H54 (cell line): ENCODE data around the gene PRR15L.
"Not testable (repeated sequence)": the region's sequence is repeated elsewhere in the genome, so short reads cannot be mapped to it uniquely, and the experiment has no call there.

Experiments used
- DNase-seq: peaks from one replicate; pipeline ENCODE4 v3.0.0; 2011; ENCODE audit warnings: low spot score, mixed read lengths; ENCODE audit not compliant: insufficient read length
- FAIRE-seq: peaks from 3 replicates; lab custom pipeline; 2011; peaks lifted over from hg19 to GRCh38; lab: Jason Lieb, UNC
- POLR2A ChIP-seq: IDR thresholded peaks from 2 replicates; pipeline ENCODE4 v1.6.1; 2011; ENCODE audit warnings: low read depth, mild to moderate bottlenecking, low read length

PRR15L gene, protein sequence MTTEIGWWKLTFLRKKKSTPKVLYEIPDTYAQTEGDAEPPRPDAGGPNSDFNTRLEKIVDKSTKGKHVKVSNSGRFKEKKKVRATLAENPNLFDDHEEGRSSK

GRCh38 chr17:47957591-47958490 is at the start of gene PRR15L:
Gene PRR15L (minus strand): TSS chr17:47957883. CDS start chr17:47953234, 4,649 bp downstream.
- no peak for FAIRE-seq
- no peak for DNase-seq
- TF ChIP-seq POLR2A = no peak

- FAIRE-seq (no peak), DNase-seq (no peak)
- TF ChIP-seq POLR2A = no peak
Observed at GRCh38 chr17:48006936-48007709, 49.4 kb upstream of the PRR15L start.

- FAIRE-seq (no peak), DNase-seq (no peak)
- TF ChIP-seq POLR2A = no peak
Observed at GRCh38 chr17:48004983-48005382, 47.3 kb upstream of the PRR15L start.

DNA sequence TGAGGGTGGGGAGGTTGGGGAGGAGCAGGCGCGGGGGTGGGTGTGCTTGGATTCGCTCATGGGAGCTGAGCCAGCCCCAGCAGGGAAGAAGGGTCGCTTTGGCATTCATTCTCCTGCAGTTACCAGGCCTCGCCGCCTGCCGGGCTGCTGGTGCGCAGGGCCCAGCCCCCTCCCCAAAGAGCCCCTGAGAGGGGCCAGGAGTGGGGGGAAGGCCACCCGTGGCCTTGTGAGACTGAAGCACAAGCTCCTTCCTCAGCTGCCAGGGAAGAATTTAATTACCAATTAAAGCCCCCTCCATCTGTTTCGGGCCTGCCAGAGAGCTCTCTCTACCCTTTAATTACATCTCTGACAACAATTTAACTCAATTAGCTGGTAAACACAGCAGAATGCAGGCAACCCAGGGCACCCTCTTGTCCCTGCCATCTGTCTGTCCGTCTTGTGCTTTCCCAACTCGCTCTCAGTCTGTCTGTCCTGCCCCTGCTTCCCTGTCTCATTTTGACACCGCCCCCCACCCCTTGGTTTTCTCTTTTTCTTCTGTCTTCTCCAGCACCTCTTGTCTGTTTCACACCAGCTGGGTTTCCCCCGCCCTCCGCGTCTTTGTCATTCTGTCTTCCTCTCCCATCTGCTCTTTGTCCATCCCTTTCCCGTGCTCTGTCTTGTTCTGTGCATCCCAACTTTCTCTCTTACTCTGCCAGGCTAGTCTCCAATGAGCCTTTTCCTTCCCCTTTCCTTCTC is 45.9 kb upstream of the PRR15L start:
- DNase-seq (no peak), FAIRE-seq (no peak)
- TF ChIP-seq POLR2A = no peak

DNA sequence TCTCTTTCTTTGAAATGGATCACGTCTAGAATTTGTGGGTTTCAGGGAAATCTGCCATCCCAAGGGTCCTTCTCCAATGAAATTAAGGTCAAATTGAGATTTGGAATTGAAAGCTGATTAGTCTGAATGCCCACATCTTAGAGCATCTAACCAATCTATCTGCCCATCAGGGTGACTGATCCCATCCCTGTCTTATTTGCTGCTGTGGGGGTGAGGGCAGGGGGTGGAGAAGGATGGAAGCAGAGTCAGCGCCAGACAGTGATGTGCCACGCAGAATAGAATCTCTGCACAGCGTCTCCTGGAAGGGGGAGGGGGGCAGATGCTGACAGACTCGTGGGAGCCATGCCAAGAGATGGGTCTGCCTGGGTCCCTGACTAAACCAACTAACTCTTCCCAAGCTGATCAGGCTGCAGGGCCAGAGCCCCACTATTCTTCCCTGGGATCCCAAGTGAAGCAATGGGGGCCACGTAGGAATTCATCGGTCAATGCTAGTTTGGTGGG is 45.3 kb upstream of the PRR15L start:
- no peak for FAIRE-seq
- DNase-seq = no peak
- no peak for TF ChIP-seq POLR2A

GRCh38 chr17:48002266-48002915 is 44.7 kb upstream of the PRR15L start:
- TF ChIP-seq POLR2A = no peak
- peak; percentile 50 for FAIRE-seq
- no peak for DNase-seq

DNA sequence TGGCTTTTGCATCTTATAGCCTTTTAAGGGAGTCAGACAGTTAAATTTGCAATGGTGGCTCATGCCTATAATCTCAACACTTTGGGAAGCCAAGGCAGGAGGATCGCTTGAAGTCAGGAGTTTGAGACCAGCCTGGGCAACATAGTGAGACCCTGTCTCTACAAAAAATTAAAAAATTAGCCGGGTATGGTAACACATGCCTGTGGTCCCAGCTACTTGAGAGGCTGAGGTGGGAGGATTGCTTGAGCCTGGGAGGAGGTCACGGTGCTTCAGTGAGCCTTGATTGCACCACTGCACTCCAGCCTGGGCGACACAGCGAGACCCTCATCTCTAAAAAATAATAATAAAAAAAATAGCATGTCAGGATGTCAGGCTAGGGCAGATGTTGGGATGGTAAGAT is 44.0 kb upstream of the PRR15L start:
- not testable (repeated sequence) for DNase-seq, FAIRE-seq

GRCh38 chr17:48001197-48001596 is 43.5 kb upstream of the PRR15L start:
- no peak for FAIRE-seq
- no peak for TF ChIP-seq POLR2A
- no peak for DNase-seq

DNA sequence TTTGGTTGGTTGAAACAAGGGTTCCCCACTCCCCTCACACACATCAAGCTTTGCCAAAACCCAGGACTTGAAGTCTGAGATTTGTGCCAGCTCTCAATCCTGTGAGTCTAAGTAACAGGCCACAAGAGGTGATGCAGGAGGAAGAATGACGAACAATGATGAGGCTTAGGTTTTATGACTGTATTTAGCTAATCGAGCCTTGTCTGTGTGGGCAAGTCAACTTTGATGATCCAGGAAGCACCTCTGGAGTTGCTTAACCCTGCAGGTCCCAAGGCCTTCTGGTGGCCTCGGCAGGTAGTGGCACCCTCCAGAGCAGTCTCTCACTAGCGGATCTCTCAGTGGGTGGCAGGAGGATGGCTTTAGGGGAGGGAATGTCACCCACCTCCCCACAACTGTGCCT is 41.9 kb upstream of the PRR15L start:
- peak; percentile 45 for DNase-seq

GRCh38 chr17:47998044-47998443 is 40.4 kb upstream of the PRR15L start:
- FAIRE-seq = no peak
- DNase-seq = no peak
- TF ChIP-seq POLR2A = no peak

More for the DNA sequence above, 41.9 kb upstream of the PRR15L start:
- FAIRE-seq = no peak
- TF ChIP-seq POLR2A = no peak

- FAIRE-seq (no peak), DNase-seq (no peak)
- no peak for TF ChIP-seq POLR2A
Observed at GRCh38 chr17:47997586-47997985, 39.9 kb upstream of the PRR15L start.

DNA sequence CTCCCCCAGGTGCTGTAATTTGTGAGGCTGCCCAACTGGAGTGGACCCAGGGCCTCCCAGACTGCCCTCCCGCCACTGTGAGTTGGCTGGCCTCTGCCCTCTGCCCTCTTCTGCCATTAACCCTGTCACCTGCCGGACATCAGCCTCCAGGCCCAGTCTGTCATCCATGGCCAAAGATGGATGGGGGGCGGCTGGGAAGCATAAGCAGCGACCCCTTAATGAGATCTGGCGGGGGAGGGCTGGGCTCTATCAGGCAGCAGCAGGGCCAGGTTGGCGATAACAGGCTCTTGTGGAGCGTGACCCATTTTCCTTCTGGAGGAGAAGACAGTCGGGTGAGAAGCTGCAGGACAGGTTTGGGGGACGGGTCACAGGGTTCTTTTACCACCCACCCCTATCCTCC is 38.5 kb upstream of the PRR15L start:
- no peak for TF ChIP-seq POLR2A
- FAIRE-seq (no peak), DNase-seq (no peak)
